ENCODE data around the gene KCNMA1.

Gene KCNMA1

GRCh38 chr10:76887223-76888010, 750.2 kb downstream of the KCNMA1 start:
- Histone ChIP-seq H3K4ac (ENCODE audit: low read depth in 1 of 2, low read length in 2 of 2) (no peak overlapping the region), H3K4me1 (ENCODE audit: control insufficient read depth, insufficient read depth, low read depth, low read length) (no peaks in the 10 kb centered on the region), H4K91ac (ENCODE audit: low read length) (no peak overlapping the region), H3K23ac (ENCODE audit: low read length in 2 of 2) (no peak overlapping the region), H3K27me3 (ENCODE audit: control insufficient read depth in 1 of 2, insufficient read depth in 1 of 2, low read length in 2 of 2) (no peaks in the 10 kb centered on the region), H3K14ac (ENCODE audit: low read length in 2 of 2) (no peak overlapping the region), H3K79me1 (replicated peaks; ENCODE audit: low read length, poor library complexity, severe bottlenecking) (no peaks in the 10 kb centered on the region), H2AK5ac (ENCODE audit: low read length, severe bottlenecking) (no peak overlapping the region), H2BK12ac (ENCODE audit: low read length in 2 of 2) (no peak overlapping the region), H2BK120ac (ENCODE audit: low read depth, low read length) (no peak overlapping the region), H2BK5ac (ENCODE audit: low read depth, low read length, poor library complexity, severe bottlenecking) (no peak overlapping the region), H3K4me3 (ENCODE audit: insufficient read depth in 1 of 2, low read depth in 1 of 2, low read length in 2 of 2) (no peak overlapping the region), H2AFZ (ENCODE audit: low read depth, low read length) (no peak overlapping the region), H3K27ac (ENCODE audit: low read length, poor library complexity, severe bottlenecking) (no peak overlapping the region), H3K36me3 (ENCODE audit: control insufficient read depth in 1 of 2, insufficient read depth in 2 of 2, low read depth in 1 of 2, low read length in 2 of 2) (peaks cover 10 to 24% of the 10 kb centered on the region in 2 experiments), H2BK15ac (ENCODE audit: low read depth, poor library complexity, severe bottlenecking) (no peak overlapping the region), H3K18ac (ENCODE audit: low read depth in 1 of 2, low read length in 2 of 2) (peak overlapping the region in 1 of 2 experiments; percentile 14), H3K9me3 (ENCODE audit: control insufficient read depth, low read length) (no peaks in the 10 kb centered on the region), H4K8ac (ENCODE audit: low read length) (no peak overlapping the region), H3K9ac (ENCODE audit: low read length) (no peak overlapping the region), H3K4me2 (ENCODE audit: low read length, poor library complexity, severe bottlenecking) (no peak overlapping the region)
- DNase-seq = no peak
- WGBS = 98% methylated on average over 17 of the region's 19 CpGs

GRCh38 chr10:76885816-76886215, 751.8 kb downstream of the KCNMA1 start:
- no peak overlapping the region for H3K27ac ChIP-seq (ENCODE audit: low read length, poor library complexity, severe bottlenecking)
- H3K18ac ChIP-seq (ENCODE audit: low read depth in 1 of 2, low read length in 2 of 2) = no peak overlapping the region
- no peaks in the 10 kb centered on the region for H3K27me3 ChIP-seq (ENCODE audit: control insufficient read depth in 1 of 2, insufficient read depth in 1 of 2, low read length in 2 of 2)
- no peak overlapping the region for H3K4me2 ChIP-seq (ENCODE audit: low read length, poor library complexity, severe bottlenecking)
- no peak overlapping the region for H2AFZ ChIP-seq (ENCODE audit: low read depth, low read length)
- H3K9ac ChIP-seq (ENCODE audit: low read length) = no peak overlapping the region
- H4K8ac ChIP-seq (ENCODE audit: low read length) = no peak overlapping the region
- H2BK12ac ChIP-seq (ENCODE audit: low read length in 2 of 2) = no peak overlapping the region
- H3K23ac ChIP-seq (ENCODE audit: low read length in 2 of 2) = no peak overlapping the region
- no peak overlapping the region for H2BK15ac ChIP-seq (ENCODE audit: low read depth, poor library complexity, severe bottlenecking)
- H2BK5ac ChIP-seq (ENCODE audit: low read depth, low read length, poor library complexity, severe bottlenecking) = no peak overlapping the region
- H4K91ac ChIP-seq (ENCODE audit: low read length) = no peak overlapping the region
- no peaks in the 10 kb centered on the region for H3K79me1 ChIP-seq (replicated peaks; ENCODE audit: low read length, poor library complexity, severe bottlenecking)
- WGBS = 79% methylated on average over 3 of the region's 4 CpGs
- no peak overlapping the region for H2BK120ac ChIP-seq (ENCODE audit: low read depth, low read length)
- H3K4ac ChIP-seq (ENCODE audit: low read depth in 1 of 2, low read length in 2 of 2) = no peak overlapping the region
- no peaks in the 10 kb centered on the region for H3K9me3 ChIP-seq (ENCODE audit: control insufficient read depth, low read length)
- DNase-seq = no peak
- peaks cover 8 to 21% of the 10 kb centered on the region in 2 experiments for H3K36me3 ChIP-seq (ENCODE audit: control insufficient read depth in 1 of 2, insufficient read depth in 2 of 2, low read depth in 1 of 2, low read length in 2 of 2)
- H3K4me3 ChIP-seq (ENCODE audit: insufficient read depth in 1 of 2, low read depth in 1 of 2, low read length in 2 of 2) = no peak overlapping the region
- no peak overlapping the region for H2AK5ac ChIP-seq (ENCODE audit: low read length, severe bottlenecking)
- peaks cover 2% of the 10 kb centered on the region for H3K4me1 ChIP-seq (ENCODE audit: control insufficient read depth, insufficient read depth, low read depth, low read length)
- H3K14ac ChIP-seq (ENCODE audit: low read length in 2 of 2) = no peak overlapping the region

DNA sequence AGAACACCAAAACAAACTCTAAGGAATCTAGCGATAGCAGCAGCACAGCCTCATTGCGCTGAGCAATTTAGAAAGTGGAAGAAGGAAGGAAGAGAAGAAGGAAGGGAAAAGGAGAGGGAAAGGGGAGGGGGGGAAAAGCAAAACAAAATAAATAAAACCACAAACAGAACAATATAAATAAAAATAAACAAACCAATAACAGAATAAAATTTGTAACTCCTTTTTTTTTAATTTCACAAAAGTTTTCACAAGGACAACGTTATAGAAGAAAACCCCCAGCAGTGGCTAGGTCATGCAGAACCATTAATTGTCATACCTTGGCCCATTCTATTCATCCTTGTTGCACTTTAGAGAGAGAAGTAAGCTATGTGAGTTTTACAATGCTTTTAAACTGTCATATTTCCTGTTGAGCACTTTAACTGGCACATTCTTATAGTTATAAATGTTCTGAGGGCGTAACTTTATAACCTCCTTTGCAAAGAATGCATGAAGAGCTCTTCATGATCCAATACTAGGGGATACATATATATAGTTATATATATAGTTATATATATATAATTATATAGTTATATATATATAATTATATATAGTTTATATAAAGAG, 752.8 kb downstream of the KCNMA1 start:
- H2AFZ ChIP-seq (ENCODE audit: low read depth, low read length) = no peak overlapping the region
- no peak overlapping the region for H3K9ac ChIP-seq (ENCODE audit: low read length)
- no peak overlapping the region for H3K4ac ChIP-seq (ENCODE audit: low read depth in 1 of 2, low read length in 2 of 2)
- no peak overlapping the region for H4K91ac ChIP-seq (ENCODE audit: low read length)
- no peak overlapping the region for H2AK5ac ChIP-seq (ENCODE audit: low read length, severe bottlenecking)
- no peak overlapping the region for H4K8ac ChIP-seq (ENCODE audit: low read length)
- H2BK120ac ChIP-seq (ENCODE audit: low read depth, low read length) = no peak overlapping the region
- no peak overlapping the region for H3K18ac ChIP-seq (ENCODE audit: low read depth in 1 of 2, low read length in 2 of 2)
- H2BK15ac ChIP-seq (ENCODE audit: low read depth, poor library complexity, severe bottlenecking) = no peak overlapping the region
- H3K9me3 ChIP-seq (ENCODE audit: control insufficient read depth, low read length) = no peaks in the 10 kb centered on the region
- H3K14ac ChIP-seq (ENCODE audit: low read length in 2 of 2) = no peak overlapping the region
- no peaks in the 10 kb centered on the region for H3K27me3 ChIP-seq (ENCODE audit: control insufficient read depth in 1 of 2, insufficient read depth in 1 of 2, low read length in 2 of 2)
- H3K79me1 ChIP-seq (replicated peaks; ENCODE audit: low read length, poor library complexity, severe bottlenecking) = no peaks in the 10 kb centered on the region
- no peak for DNase-seq
- no peak overlapping the region for H2BK12ac ChIP-seq (ENCODE audit: low read length in 2 of 2)
- WGBS = 88% methylated on average over 1 of the region's 4 CpGs
- H3K36me3 ChIP-seq (ENCODE audit: control insufficient read depth in 1 of 2, insufficient read depth in 2 of 2, low read depth in 1 of 2, low read length in 2 of 2) = peaks cover 4 to 13% of the 10 kb centered on the region in 2 experiments
- no peak overlapping the region for H3K4me2 ChIP-seq (ENCODE audit: low read length, poor library complexity, severe bottlenecking)
- no peak overlapping the region for H2BK5ac ChIP-seq (ENCODE audit: low read depth, low read length, poor library complexity, severe bottlenecking)
- H3K27ac ChIP-seq (ENCODE audit: low read length, poor library complexity, severe bottlenecking) = no peak overlapping the region
- H3K23ac ChIP-seq (ENCODE audit: low read length in 2 of 2) = no peak overlapping the region
- H3K4me1 ChIP-seq (ENCODE audit: control insufficient read depth, insufficient read depth, low read depth, low read length) = peaks cover 2% of the 10 kb centered on the region
- no peak overlapping the region for H3K4me3 ChIP-seq (ENCODE audit: insufficient read depth in 1 of 2, low read depth in 1 of 2, low read length in 2 of 2)

- Histone ChIP-seq H3K4me2 (ENCODE audit: low read length, poor library complexity, severe bottlenecking) (no peak overlapping the region), H3K27me3 (ENCODE audit: control insufficient read depth in 1 of 2, insufficient read depth in 1 of 2, low read length in 2 of 2) (no peaks in the 10 kb centered on the region), H3K9me3 (ENCODE audit: control insufficient read depth, low read length) (no peaks in the 10 kb centered on the region), H3K36me3 (ENCODE audit: control insufficient read depth in 1 of 2, insufficient read depth in 2 of 2, low read depth in 1 of 2, low read length in 2 of 2) (peaks cover 3 to 5% of the 10 kb centered on the region in 2 experiments), H3K23ac (ENCODE audit: low read length in 2 of 2) (no peak overlapping the region), H3K4me3 (ENCODE audit: insufficient read depth in 1 of 2, low read depth in 1 of 2, low read length in 2 of 2) (no peak overlapping the region), H3K27ac (ENCODE audit: low read length, poor library complexity, severe bottlenecking) (no peak overlapping the region), H3K4me1 (ENCODE audit: control insufficient read depth, insufficient read depth, low read depth, low read length) (peaks cover 2% of the 10 kb centered on the region), H2AK5ac (ENCODE audit: low read length, severe bottlenecking) (no peak overlapping the region), H3K18ac (ENCODE audit: low read depth in 1 of 2, low read length in 2 of 2) (no peak overlapping the region), H2BK5ac (ENCODE audit: low read depth, low read length, poor library complexity, severe bottlenecking) (no peak overlapping the region), H2BK15ac (ENCODE audit: low read depth, poor library complexity, severe bottlenecking) (no peak overlapping the region), H4K91ac (ENCODE audit: low read length) (no peak overlapping the region), H3K79me1 (replicated peaks; ENCODE audit: low read length, poor library complexity, severe bottlenecking) (no peaks in the 10 kb centered on the region), H4K8ac (ENCODE audit: low read length) (no peak overlapping the region), H3K14ac (ENCODE audit: low read length in 2 of 2) (no peak overlapping the region), H2AFZ (ENCODE audit: low read depth, low read length) (no peak overlapping the region), H2BK12ac (ENCODE audit: low read length in 2 of 2) (no peak overlapping the region), H3K9ac (ENCODE audit: low read length) (no peak overlapping the region), H2BK120ac (ENCODE audit: low read depth, low read length) (no peak overlapping the region), H3K4ac (ENCODE audit: low read depth in 1 of 2, low read length in 2 of 2) (no peak overlapping the region)
- WGBS = no CpG with 5 or more reads among the region's 1 CpG
- no peak for DNase-seq
Measured at GRCh38 chr10:76883596-76883995, 754.0 kb downstream of the KCNMA1 start.

Measured in mesenchymal stem cell (in vitro differentiated cells and primary cell).